MM.1S (cell line): ENCODE data around the gene TAS2R50.
"Not testable (repeated sequence)": the region's sequence is repeated elsewhere in the genome, so short reads cannot be mapped to it uniquely, and the experiment has no call there.

ENCODE experiments used
- DNase-seq: peaks from one replicate; pipeline ENCODE4 v3.0.0-alpha.2; 2015
- H2AFZ ChIP-seq: fragments of 300-600 bp; sonication (generic); 2 replicates; pipeline ENCODE4 v1.6.0; 2016; ENCODE audit warnings: antibody characterized with exemption, low read length
- H3F3A ChIP-seq: fragments of 300-600 bp; sonication (generic); 2 replicates; pipeline ENCODE4 v1.6.1; 2016; ENCODE audit warnings: mild to moderate bottlenecking, antibody characterized with exemption, low read length, moderate library complexity, mixed read lengths; ENCODE audit not compliant: insufficient read depth
- H3K27ac ChIP-seq: fragments of 300-600 bp; sonication (generic); 2 replicates; pipeline ENCODE4 v1.5.1; 2016; ENCODE audit warnings: mild to moderate bottlenecking, low read length
- H3K27me3 ChIP-seq: fragments of 300-600 bp; sonication (generic); replicated peaks from 2 replicates; pipeline ENCODE4 v1.6.0; 2016; ENCODE audit warnings: low read length; ENCODE audit not compliant: insufficient read depth
- H3K36me3 ChIP-seq: fragments of 300-600 bp; sonication (generic); replicated peaks from 2 replicates; pipeline ENCODE4 v1.6.1; 2016; ENCODE audit warnings: mild to moderate bottlenecking, low read length, mixed read lengths; ENCODE audit not compliant: insufficient read depth
- H3K4me1 ChIP-seq: fragments of 300-600 bp; sonication (generic); 2 replicates; pipeline ENCODE4 v1.6.1; 2016; ENCODE audit warnings: low read length, mixed read lengths
- H3K4me2 ChIP-seq: fragments of 300-600 bp; sonication (generic); 2 replicates; pipeline ENCODE4 v1.6.0; 2016; ENCODE audit warnings: low read depth, low read length
- H3K4me3 ChIP-seq: fragments of 300-600 bp; sonication (generic); 2 replicates; pipeline ENCODE4 v1.5.1; 2016; ENCODE audit warnings: low read length, mixed read lengths
- H3K79me2 ChIP-seq: fragments of 300-600 bp; sonication (generic); 2 replicates; pipeline ENCODE4 v1.6.1; 2016; ENCODE audit warnings: mixed run types, low read length, mixed read lengths
- H3K9ac ChIP-seq: fragments of 300-600 bp; sonication (generic); 2 replicates; pipeline ENCODE4 v1.6.1; 2016; ENCODE audit warnings: low read length, mixed read lengths
- H3K9me2 ChIP-seq: fragments of 300-600 bp; sonication (generic); replicated peaks from 2 replicates; pipeline ENCODE4 v1.6.1; 2016; ENCODE audit warnings: mild to moderate bottlenecking, low read length, mixed read lengths; ENCODE audit not compliant: insufficient read depth
- H3K9me3 ChIP-seq: fragments of 300-600 bp; sonication (generic); replicated peaks from 2 replicates; pipeline ENCODE4 v1.6.1; 2016; ENCODE audit warnings: mild to moderate bottlenecking, low read length, mixed read lengths; ENCODE audit not compliant: insufficient read depth
- H4K20me1 ChIP-seq: fragments of 300-600 bp; sonication (generic); 2 replicates; pipeline ENCODE4 v1.6.1; 2016; ENCODE audit warnings: mild to moderate bottlenecking, low read length, moderate library complexity, mixed read lengths; ENCODE audit not compliant: insufficient read depth
- CTCF ChIP-seq: fragments of 300-600 bp; sonication (generic); IDR thresholded peaks from 2 replicates; pipeline ENCODE4 v1.5.1; 2016; ENCODE audit warnings: antibody characterized with exemption, low read length, mixed read lengths
- EZH2 ChIP-seq: fragments of 300-600 bp; sonication (generic); optimal IDR thresholded peaks from 2 replicates; pipeline ENCODE3; 2017; ENCODE audit warnings: low read depth, mild to moderate bottlenecking, antibody characterized with exemption, low read length, mixed read lengths
- EZH2phosphoT487 ChIP-seq: fragments of 300-600 bp; sonication (generic); IDR thresholded peaks from 2 replicates; pipeline ENCODE4 v1.6.1; 2018; ENCODE audit warnings: antibody characterized with exemption, low read length

TAS2R50 gene

GRCh38 chr12:10986812-10987211, at the start of gene TAS2R50:
Gene TAS2R50, minus strand, starts transcription at chr12:10986912. Its CDS starts 52 bp downstream, at chr12:10986860.
- H3F3A ChIP-seq = no peaks in the 10 kb centered on the region
- no peaks in the 10 kb centered on the region for H3K9me3 ChIP-seq
- no peak within 1 kb of the TSS for H3K4me3 ChIP-seq
- H3K27me3 ChIP-seq = no peaks in the 10 kb centered on the region
- H3K79me2 ChIP-seq = no peaks in the 10 kb centered on the region
- DNase-seq = no peak
- H2AFZ ChIP-seq = no peak within 1 kb of the TSS
- no peak within 1 kb of the TSS for H3K9ac ChIP-seq
- H3K27ac ChIP-seq = no peak within 1 kb of the TSS
- no peaks in the 10 kb centered on the region for H3K9me2 ChIP-seq
- TF ChIP-seq CTCF (no peak), EZH2 (no peak), EZH2phosphoT487 (no peak)
- H3K4me1 ChIP-seq = no peaks in the 10 kb centered on the region
- no peaks in the 10 kb centered on the region for H3K36me3 ChIP-seq
- H3K4me2 ChIP-seq = no peak within 1 kb of the TSS
- no peaks in the 10 kb centered on the region for H4K20me1 ChIP-seq

- H3K9me3 ChIP-seq, H3K4me1 ChIP-seq, H3K4me3 ChIP-seq, DNase-seq, H3K79me2 ChIP-seq, H3K4me2 ChIP-seq, H2AFZ ChIP-seq, H3K9me2 ChIP-seq, H3K27ac ChIP-seq, H3K9ac ChIP-seq, H3K27me3 ChIP-seq, H3K36me3 ChIP-seq, H3F3A ChIP-seq, H4K20me1 ChIP-seq: not testable (repeated sequence)
These were observed 47.2 kb upstream of the TAS2R50 start for GRCh38 chr12:11033959-11034358.

GRCh38 chr12:11031307-11031706, 44.6 kb upstream of the TAS2R50 start, which contains the start of gene TAS2R31:
Gene TAS2R31, minus strand, starts transcription at chr12:11031407. Its CDS starts 72 bp downstream, at chr12:11031335.
- no peak within 1 kb of the TSS for H3K27ac ChIP-seq
- TF ChIP-seq EZH2 (no peak), EZH2phosphoT487 (no peak), CTCF (no peak)
- DNase-seq = no peak
- H3K36me3 ChIP-seq = no peaks in the 10 kb centered on the region
- H3K4me2 ChIP-seq = no peak within 1 kb of the TSS
- H3K4me1 ChIP-seq = no peaks in the 10 kb centered on the region
- no peaks in the 10 kb centered on the region for H4K20me1 ChIP-seq
- H3K79me2 ChIP-seq = no peaks in the 10 kb centered on the region
- no peak within 1 kb of the TSS for H3K9ac ChIP-seq
- no peaks in the 10 kb centered on the region for H3K27me3 ChIP-seq
- no peaks in the 10 kb centered on the region for H3K9me2 ChIP-seq
- no peaks in the 10 kb centered on the region for H3F3A ChIP-seq
- H3K9me3 ChIP-seq = no peaks in the 10 kb centered on the region
- no peak within 1 kb of the TSS for H3K4me3 ChIP-seq
- H2AFZ ChIP-seq = no peak within 1 kb of the TSS

- no peak overlapping the region for H3K27ac ChIP-seq
- H3K27me3 ChIP-seq = no peaks in the 10 kb centered on the region
- no peak overlapping the region for H2AFZ ChIP-seq
- H3K9me2 ChIP-seq = no peaks in the 10 kb centered on the region
- no peak for DNase-seq
- H3K4me1 ChIP-seq = no peaks in the 10 kb centered on the region
- no peaks in the 10 kb centered on the region for H3K79me2 ChIP-seq
- no peak overlapping the region for H3K4me2 ChIP-seq
- H3K36me3 ChIP-seq = no peaks in the 10 kb centered on the region
- TF ChIP-seq EZH2phosphoT487 (no peak), CTCF (no peak), EZH2 (no peak)
- no peak overlapping the region for H3K9ac ChIP-seq
- H3F3A ChIP-seq = no peaks in the 10 kb centered on the region
- no peaks in the 10 kb centered on the region for H3K9me3 ChIP-seq
- H4K20me1 ChIP-seq = no peaks in the 10 kb centered on the region
- H3K4me3 ChIP-seq = no peak overlapping the region
These were observed 39.4 kb upstream of the TAS2R50 start for GRCh38 chr12:11026118-11026517.
